ENCODE data around the gene PRKCZ. TPM values are rescaled to one million over a fixed set of nuclear protein-coding genes. Genes with fewer than 3 reads are reported as not detected.
"Not testable (repeated sequence)": the region's sequence is repeated elsewhere in the genome, so short reads cannot be mapped to it uniquely, and the experiment has no call there.

The PRKCZ gene
- total RNA-seq, 1 donor from 2014 or later: 17.9 TPM

GRCh38 chr1:2113620-2114135 lies 63.5 kb downstream of the PRKCZ start:
- H3K27ac ChIP-seq: no peak overlapping the region
- no peak for DNase-seq (ENCODE audit: extremely low spot score in 2 of 2)
- no peak overlapping the region for H3K4me3 ChIP-seq
- H3K9me3 ChIP-seq: no peaks in the 10 kb centered on the region
- H3K27me3 ChIP-seq: no peaks in the 10 kb centered on the region
- H3K36me3 ChIP-seq: no peaks in the 10 kb centered on the region
- intact Hi-C loops (cut with DNase I): no loop called here
- H3K4me1 ChIP-seq: no peaks in the 10 kb centered on the region
- no peak for TF ChIP-seq POLR2A (IDR thresholded peaks at IDR 0.05)
- no peak for TF ChIP-seq CTCF (IDR thresholded peaks at IDR 0.05)
- TF ChIP-seq POLR2AphosphoS5 (IDR thresholded peaks at IDR 0.05; ENCODE audit: insufficient read depth in 1 of 2, low read depth in 1 of 2): no peak

GRCh38 chr1:2114635-2115007 lies 64.4 kb downstream of the PRKCZ start:
- H3K4me3 ChIP-seq; DNase-seq (ENCODE audit: extremely low spot score in 2 of 2); H3K27ac ChIP-seq; intact Hi-C loops (cut with DNase I); H3K36me3 ChIP-seq; H3K27me3 ChIP-seq; H3K9me3 ChIP-seq; H3K4me1 ChIP-seq: not testable (repeated sequence)

GRCh38 chr1:2115008-2115641 lies 64.9 kb downstream of the PRKCZ start:
- no peak for DNase-seq (ENCODE audit: extremely low spot score in 2 of 2)
- no peaks in the 10 kb centered on the region for H3K27me3 ChIP-seq
- TF ChIP-seq POLR2AphosphoS5 (IDR thresholded peaks at IDR 0.05; ENCODE audit: insufficient read depth in 1 of 2, low read depth in 1 of 2): no peak
- no peak for TF ChIP-seq POLR2A (IDR thresholded peaks at IDR 0.05)
- TF ChIP-seq CTCF (IDR thresholded peaks at IDR 0.05): no peak
- no peaks in the 10 kb centered on the region for H3K9me3 ChIP-seq
- no peak overlapping the region for H3K4me3 ChIP-seq
- no peak overlapping the region for H3K27ac ChIP-seq
- H3K36me3 ChIP-seq: no peaks in the 10 kb centered on the region
- no peaks in the 10 kb centered on the region for H3K4me1 ChIP-seq
- intact Hi-C loops (cut with DNase I): no loop called here

- Histone ChIP-seq H3K4me1 (no peaks in the 10 kb centered on the region), H3K27ac (no peak overlapping the region), H3K27me3 (no peaks in the 10 kb centered on the region), H3K36me3 (no peaks in the 10 kb centered on the region), H3K4me3 (no peak overlapping the region), H3K9me3 (no peaks in the 10 kb centered on the region)
- intact Hi-C loops (cut with DNase I): no loop called here
- DNase-seq (ENCODE audit: extremely low spot score in 2 of 2): no peak
- no peak for TF ChIP-seq CTCF (IDR thresholded peaks at IDR 0.05)
- TF ChIP-seq POLR2A (IDR thresholded peaks at IDR 0.05): no peak
- no peak for TF ChIP-seq POLR2AphosphoS5 (IDR thresholded peaks at IDR 0.05; ENCODE audit: insufficient read depth in 1 of 2, low read depth in 1 of 2)
These were observed 65.6 kb downstream of the PRKCZ start for GRCh38 chr1:2115702-2116341.

GRCh38 chr1:2119886-2120285 lies 69.7 kb downstream of the PRKCZ start:
- Histone ChIP-seq H3K4me1 (no peaks in the 10 kb centered on the region), H3K9me3 (no peaks in the 10 kb centered on the region), H3K27me3 (no peaks in the 10 kb centered on the region), H3K36me3 (no peaks in the 10 kb centered on the region), H3K27ac (no peak overlapping the region), H3K4me3 (no peak overlapping the region)
- TF ChIP-seq POLR2A (IDR thresholded peaks at IDR 0.05) (no peak), POLR2AphosphoS5 (IDR thresholded peaks at IDR 0.05; ENCODE audit: insufficient read depth in 1 of 2, low read depth in 1 of 2) (no peak), CTCF (IDR thresholded peaks at IDR 0.05) (no peak)
- DNase-seq (ENCODE audit: extremely low spot score in 2 of 2): no peak
- intact Hi-C loops (cut with DNase I): no loop called here

Data from vagina (tissue), 2 donors.